ENCODE data around the gene PSMB2.

PSMB2 gene

GRCh38 chr1:35674111-35674510 lies 32.8 kb upstream of the PSMB2 start:
- H3K4me3 ChIP-seq (ENCODE audit: control insufficient read depth, low read depth, low read length): no peak overlapping the region
- TF ChIP-seq, protein P1, sequence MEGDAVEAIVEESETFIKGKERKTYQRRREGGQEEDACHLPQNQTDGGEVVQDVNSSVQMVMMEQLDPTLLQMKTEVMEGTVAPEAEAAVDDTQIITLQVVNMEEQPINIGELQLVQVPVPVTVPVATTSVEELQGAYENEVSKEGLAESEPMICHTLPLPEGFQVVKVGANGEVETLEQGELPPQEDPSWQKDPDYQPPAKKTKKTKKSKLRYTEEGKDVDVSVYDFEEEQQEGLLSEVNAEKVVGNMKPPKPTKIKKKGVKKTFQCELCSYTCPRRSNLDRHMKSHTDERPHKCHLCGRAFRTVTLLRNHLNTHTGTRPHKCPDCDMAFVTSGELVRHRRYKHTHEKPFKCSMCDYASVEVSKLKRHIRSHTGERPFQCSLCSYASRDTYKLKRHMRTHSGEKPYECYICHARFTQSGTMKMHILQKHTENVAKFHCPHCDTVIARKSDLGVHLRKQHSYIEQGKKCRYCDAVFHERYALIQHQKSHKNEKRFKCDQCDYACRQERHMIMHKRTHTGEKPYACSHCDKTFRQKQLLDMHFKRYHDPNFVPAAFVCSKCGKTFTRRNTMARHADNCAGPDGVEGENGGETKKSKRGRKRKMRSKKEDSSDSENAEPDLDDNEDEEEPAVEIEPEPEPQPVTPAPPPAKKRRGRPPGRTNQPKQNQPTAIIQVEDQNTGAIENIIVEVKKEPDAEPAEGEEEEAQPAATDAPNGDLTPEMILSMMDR (IDR thresholded peaks at IDR 0.05; ENCODE audit: control insufficient read depth, insufficient read depth, low read depth, low read length, missing control alignments): no peak
- no peak for DNase-seq (ENCODE audit: low read depth)

DNA sequence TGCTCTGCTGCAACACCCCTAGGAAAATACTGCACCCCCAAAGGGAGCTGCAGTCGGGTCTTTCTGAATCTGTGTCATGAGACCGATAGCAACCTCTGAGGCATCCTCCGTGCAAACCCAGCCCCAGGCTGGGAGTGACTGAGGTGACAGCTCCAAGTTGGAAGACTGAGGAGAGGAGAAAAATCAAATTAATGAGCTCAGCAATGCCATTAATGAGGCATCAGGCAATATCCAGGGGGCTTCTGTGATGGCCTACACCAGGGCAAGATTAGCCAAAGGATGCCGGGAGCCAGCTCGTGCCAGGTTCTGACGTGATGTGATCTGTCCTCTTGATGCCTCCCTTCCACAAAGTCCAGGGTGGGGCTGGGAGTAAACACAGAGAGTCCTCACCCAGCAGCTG lies 30.8 kb upstream of the PSMB2 start:
- TF ChIP-seq, protein P1 (IDR thresholded peaks at IDR 0.05; ENCODE audit: control insufficient read depth, insufficient read depth, low read depth, low read length, missing control alignments): no peak
- no peak overlapping the region for H3K4me3 ChIP-seq (ENCODE audit: control insufficient read depth, low read depth, low read length)
- no peak for DNase-seq (ENCODE audit: low read depth)

DNA sequence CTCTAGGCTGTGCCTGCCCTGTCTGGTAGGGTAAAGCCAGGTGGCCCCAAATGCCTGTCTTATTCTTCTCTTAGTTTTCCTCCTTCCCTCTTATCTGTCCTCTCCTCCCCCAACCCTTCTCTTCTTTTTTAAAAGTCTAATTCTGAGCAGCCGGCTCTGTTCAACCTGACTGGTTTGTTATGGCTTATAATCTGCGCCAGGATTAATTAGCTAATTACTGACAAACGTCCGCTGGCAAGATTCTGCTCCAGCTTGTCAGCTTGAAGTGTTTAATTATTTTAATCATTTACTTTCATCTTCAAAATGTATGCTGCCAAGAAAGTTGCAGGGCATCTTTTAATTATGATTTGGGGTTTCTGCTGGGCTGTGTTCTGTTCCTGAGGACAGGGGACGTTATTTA lies 27.2 kb upstream of the PSMB2 start:
- no peak overlapping the region for H3K4me3 ChIP-seq (ENCODE audit: control insufficient read depth, low read depth, low read length)
- no peak for DNase-seq (ENCODE audit: low read depth)
- TF ChIP-seq, protein P1 (IDR thresholded peaks at IDR 0.05; ENCODE audit: control insufficient read depth, insufficient read depth, low read depth, low read length, missing control alignments): no peak

DNA sequence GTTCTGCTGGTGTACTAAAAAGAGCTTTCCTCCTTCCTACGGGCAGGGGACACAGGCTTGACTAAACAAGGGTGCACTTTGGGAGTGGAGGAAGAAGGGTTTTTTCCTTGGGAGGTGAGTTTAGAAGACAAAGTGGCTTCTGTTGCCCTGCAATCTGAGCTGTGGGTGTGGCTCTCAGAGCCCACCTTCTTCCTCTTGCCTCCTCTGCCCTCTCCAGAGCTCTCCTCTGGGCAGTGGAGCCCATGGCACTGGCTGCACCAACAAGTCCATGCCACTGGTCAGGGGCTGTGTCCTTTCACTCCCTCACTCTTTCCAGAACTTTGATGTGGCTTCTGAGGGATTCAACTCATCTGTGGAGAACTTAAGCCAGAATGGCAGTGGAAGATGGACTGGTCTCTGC lies 25.6 kb upstream of the PSMB2 start:
- no peak overlapping the region for H3K4me3 ChIP-seq (ENCODE audit: control insufficient read depth, low read depth, low read length)
- DNase-seq (ENCODE audit: low read depth): no peak
- TF ChIP-seq, protein P1 (IDR thresholded peaks at IDR 0.05; ENCODE audit: control insufficient read depth, insufficient read depth, low read depth, low read length, missing control alignments): no peak

GRCh38 chr1:35666216-35666615 lies 24.9 kb upstream of the PSMB2 start:
- DNase-seq (ENCODE audit: low read depth): no peak
- no peak overlapping the region for H3K4me3 ChIP-seq (ENCODE audit: control insufficient read depth, low read depth, low read length)
- TF ChIP-seq, protein P1 (IDR thresholded peaks at IDR 0.05; ENCODE audit: control insufficient read depth, insufficient read depth, low read depth, low read length, missing control alignments): no peak

DNA sequence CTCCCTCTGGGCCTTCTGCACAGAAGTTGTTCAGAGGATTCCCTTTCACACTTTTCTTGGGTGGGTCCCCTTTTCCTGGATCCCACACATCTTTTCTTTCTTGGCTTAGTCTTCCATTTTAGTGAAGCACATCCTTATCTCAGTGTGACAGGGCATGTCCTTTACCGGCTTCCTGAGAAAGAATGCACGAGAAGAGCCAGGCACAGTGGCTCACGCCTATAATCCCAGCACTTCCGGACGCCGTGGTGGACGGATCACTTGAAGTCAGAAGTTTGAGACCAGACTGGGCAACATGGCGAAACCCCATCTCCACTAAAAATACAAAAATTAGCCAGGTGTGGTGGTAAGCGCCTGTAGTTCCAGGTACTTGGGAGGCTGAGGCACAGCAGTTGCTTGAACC lies 22.1 kb upstream of the PSMB2 start:
- TF ChIP-seq, protein P1 (IDR thresholded peaks at IDR 0.05; ENCODE audit: control insufficient read depth, insufficient read depth, low read depth, low read length, missing control alignments): no peak
- H3K4me3 ChIP-seq (ENCODE audit: control insufficient read depth, low read depth, low read length): no peak overlapping the region
- DNase-seq (ENCODE audit: low read depth): no peak

GRCh38 chr1:35661474-35661795 lies 20.1 kb upstream of the PSMB2 start:
- no peak for DNase-seq (ENCODE audit: low read depth)
- H3K4me3 ChIP-seq (ENCODE audit: control insufficient read depth, low read depth, low read length): no peak overlapping the region
- TF ChIP-seq, protein P1 (IDR thresholded peaks at IDR 0.05; ENCODE audit: control insufficient read depth, insufficient read depth, low read depth, low read length, missing control alignments): no peak

Measured in AG09309 (cell line).